ENCODE data around the gene FOXJ3.
A peak's percentile ranks its signal among the peaks of the same experiment; 100 is the strongest.
"Not testable (repeated sequence)": the region's sequence is repeated elsewhere in the genome, so short reads cannot be mapped to it uniquely, and the experiment has no call there.

The FOXJ3 gene

DNA sequence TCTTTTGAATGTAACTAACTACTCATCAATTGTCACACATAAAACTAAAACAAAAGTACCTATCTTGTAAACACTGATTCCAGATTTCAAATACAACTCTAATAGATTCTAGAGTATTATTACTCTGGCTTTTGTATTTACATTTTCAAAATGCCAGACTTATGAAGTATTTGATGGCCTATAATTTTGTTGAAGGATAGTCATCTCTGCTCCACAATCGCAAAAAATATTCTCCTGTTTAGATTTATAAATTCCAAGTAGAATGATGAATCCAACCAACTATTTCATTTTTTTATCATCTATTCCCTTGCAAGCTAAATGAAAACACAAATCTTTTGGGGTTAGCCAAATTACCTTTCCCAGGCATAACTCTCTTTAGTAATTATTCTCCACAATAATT lies 95.5 kb downstream of the FOXJ3 start:
- DNase-seq, result no peak

DNA sequence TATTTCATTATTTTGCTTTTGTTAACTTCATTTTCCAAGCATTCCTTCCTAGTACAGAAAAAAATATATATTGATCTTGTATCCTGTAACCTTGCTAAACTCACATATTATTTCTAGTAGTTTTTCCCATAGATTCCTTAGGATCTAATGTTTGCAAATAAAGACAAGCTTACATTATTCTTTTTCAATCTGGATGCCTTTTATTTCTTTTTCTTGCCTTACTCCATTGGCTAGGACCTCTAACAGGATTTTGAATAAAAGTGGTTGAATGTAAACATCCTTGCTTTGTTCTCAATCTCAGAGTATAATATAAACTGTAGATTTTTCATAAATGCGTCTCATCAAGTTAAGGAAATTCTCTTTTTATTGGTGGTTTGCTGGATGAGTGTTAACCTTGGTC lies 96.0 kb downstream of the FOXJ3 start:
- DNase-seq, result no peak

DNA sequence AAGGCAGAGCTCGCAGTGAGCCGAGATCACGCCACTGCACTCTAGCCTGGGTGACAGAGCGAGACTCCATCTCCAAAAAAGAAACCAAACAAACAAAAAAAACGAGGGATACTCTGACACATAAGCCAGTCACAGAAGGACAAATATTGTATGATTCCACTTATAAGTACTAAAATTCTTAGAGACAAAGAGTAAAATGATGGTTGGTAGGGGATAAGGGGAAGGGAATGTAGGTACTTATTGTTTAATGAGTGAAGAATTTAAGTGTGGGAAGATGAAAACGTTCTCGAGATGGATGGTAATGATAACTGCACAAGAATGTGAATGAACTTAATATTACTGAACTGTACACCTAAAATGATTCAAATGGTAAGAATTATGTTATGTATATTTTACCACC lies 103.8 kb downstream of the FOXJ3 start:
- DNase-seq, result no peak

DNA sequence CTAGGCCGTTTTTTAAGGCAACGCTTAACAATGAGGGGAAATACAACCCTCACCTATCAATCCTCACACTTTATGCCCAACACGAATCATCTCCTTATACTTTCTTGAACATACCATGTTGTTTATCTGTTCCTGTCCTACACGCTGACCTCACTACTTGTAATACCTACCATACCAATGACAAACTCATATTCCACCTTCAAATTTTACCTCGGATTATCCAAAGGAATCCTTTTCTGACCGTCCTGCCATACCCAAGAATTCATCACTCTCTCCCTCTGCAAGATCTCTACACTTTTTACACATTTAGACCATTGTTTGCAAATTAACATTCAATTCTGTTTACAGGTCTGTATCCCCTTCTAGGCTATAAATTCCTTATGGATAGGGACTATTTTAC lies 106.1 kb downstream of the FOXJ3 start:
- DNase-seq, result no peak

DNA sequence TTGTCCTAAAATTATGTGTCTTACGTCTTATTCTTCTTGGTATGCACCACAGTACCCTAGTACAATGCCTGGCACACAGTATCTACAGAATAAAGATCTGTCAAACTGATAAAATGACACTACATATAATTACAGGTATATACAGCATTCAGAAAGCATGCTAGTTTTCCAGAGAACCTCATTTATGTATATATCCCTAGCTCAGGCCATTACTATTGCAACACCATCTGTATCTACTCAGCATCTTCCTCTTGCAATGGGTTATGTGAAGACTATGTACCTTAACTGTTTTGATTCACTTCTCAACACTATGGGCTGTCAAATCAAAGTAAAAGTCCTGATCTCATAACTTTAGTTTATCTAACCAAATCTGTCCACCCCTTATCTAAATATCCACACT lies 112.0 kb downstream of the FOXJ3 start:
- DNase-seq, result no peak

DNA sequence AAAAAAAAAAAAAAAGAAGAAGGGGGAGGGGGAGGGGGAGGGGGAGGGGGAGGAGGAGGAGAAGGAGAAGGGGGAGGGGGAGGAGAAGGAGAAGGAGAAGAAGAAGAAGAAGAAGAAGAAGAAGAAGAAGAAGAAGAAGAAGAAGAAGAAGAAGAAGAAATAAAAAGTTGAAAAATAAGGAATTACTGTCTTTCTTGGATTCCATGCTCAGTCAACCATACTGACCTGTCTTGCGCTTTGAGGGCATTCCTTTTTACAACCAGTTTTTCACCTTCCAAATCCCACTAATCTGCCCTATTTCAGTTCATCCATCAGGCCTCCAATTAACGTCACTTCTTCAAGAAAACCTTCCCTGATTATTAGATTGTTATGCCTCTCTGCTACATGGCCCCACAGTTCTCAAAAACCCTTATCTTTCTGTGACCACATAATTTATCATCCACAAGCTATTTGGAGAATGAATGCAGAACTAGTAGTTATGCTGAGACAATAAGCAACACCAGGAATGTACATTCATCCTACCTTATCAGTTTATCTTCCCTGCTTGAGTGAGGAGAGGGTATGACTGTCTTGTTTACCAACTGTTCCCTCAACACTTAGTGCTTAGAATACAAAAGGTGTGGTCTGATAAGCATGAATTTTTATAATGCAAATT lies 113.0 kb downstream of the FOXJ3 start:
- DNase-seq, result peak; percentile 40

DNA sequence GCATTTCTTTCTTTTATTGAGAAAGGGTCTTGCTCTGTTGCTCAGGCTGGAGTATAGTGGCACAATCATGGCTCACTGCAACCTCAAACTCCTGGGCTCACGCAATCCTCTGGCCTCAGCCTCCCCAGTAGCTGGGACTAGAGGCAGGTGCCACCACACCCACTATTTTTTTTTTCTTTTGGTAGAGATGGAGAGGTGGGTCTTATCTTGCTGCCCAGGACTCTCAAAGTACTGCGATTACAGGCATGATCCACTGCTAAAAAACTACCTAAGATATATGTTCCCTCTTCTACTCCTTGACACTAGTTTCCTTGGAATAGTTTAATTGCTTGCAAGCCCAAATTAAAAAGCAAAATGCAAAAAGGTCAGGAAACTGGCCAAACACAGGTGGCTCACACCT lies 113.6 kb downstream of the FOXJ3 start:
- DNase-seq, result no peak

DNA sequence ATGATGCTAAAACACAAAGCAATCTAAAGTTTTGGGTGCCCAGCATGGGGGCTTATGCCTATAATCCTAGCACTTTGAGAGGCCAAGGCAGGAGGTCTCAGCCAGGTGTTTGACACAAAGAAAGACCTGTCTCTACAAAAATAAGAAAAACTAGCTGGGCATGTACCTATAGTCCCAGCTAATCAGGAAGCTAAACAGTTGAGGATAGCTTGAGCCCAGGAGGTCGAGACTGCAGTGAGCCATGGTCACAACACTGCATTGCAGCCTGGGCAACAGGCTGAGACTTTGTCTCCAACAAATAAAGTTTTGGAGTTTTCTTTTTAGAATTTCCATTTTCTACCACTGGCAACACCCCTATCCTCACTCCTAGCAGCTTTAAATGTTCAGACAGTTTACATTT lies 115.4 kb downstream of the FOXJ3 start:
- no peak for DNase-seq

DNA sequence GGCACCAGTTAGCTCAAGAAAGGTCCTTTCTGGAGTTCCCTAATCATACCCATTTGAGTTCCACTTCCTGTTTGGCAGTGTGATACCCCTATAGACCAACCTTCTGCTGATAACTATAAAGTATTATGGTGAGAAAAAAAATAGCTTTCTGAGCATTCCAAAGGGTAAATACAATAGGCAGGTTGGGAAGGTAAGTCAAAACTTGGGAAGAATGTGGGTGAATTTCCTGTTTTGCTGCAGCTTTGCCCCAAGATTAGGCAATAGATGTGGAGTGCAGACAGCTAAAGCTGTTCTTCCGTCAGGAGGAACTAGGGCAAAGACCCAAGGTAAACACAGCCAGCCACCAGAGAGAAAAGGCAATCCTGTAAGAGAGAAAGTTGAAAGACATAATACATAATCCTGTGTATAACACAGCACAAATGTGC lies 120.6 kb downstream of the FOXJ3 start:
- DNase-seq, result peak; percentile 95

DNA sequence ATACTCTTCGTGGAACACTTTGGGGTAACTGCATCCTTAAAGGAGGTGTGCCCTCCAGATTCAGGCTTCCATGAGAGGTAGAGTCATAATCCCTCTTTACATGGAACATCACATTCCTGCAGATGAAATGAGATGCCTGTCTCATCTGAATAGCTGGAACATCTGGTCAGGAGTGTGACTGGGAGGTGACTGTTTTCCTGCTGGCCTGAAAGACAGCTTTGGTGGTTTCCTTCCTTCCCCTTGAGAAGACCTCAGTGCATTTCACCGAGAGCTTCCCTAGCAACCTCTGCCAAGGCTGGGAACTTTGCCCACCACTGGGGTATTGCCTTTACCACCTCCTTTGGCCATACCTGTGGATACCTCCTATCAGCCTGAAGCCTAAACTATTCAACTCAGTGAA lies 123.8 kb downstream of the FOXJ3 start:
- no peak for DNase-seq

DNA sequence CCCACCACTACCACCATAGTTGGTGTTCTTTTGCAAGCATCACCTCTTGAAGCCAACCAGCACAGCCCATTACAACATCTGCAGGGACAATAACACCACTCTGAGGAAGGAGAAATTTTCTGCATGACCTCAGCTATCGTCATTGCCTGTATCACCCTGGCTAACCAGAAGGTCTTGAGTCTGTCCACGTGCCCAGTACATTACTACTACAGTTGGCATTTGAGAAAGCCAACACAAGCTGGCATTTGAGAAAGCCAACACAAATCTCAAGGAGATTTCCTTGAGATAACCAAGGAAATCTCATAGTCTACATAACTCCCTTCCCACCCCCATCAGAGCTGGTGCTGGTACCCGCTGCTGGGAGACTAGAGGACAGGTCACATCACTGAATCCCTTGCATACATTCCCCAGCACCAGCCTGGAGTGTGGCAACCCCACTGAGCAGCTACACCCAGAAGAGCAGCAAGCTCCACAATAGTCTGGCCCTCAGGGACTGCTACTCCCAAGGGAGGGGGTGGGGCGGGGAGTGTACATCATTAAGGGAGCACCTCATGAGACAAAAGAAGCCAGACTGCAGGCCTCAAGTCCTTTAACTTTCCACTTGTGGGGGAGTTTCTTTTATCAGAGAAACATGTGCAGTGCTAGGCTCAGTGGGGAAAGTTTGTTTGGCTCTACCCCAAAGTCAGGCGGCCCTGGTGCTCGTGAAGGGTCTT lies 124.5 kb downstream of the FOXJ3 start:
- no peak for DNase-seq

DNA sequence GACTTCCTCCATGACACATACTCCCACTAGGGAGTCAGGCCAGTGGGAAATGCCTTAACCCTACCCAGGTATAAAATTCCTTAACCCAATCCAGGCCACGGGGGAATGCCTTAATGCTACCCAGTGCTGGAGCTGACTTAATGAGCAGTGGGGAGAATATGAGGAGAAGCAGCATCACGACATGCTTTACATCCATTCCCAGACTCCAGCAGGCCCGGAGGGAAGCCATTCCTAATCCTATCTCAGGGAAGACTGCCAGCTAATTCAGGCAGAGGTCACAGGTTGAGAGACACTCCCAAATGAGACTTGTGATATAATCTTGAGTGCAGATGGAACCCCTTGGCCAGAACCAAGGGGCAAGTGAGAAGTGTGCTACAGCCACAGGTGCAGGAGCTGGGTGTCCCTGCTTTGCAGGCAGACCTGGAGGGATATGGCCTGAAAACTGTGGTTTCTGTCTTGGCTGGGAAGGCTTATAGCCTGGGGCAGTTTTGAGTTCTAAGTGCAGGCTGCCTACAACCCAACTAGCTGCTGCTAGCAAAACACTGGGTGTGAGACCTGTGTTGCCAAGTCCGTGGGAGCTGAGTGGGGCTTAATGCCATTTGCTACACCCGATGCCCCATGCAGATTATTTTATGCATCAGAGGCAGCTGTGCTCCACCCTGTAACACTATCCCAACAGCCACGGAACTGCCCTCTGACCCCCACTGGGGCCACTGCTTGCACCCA lies 125.3 kb downstream of the FOXJ3 start:
- DNase-seq, result no peak

DNA sequence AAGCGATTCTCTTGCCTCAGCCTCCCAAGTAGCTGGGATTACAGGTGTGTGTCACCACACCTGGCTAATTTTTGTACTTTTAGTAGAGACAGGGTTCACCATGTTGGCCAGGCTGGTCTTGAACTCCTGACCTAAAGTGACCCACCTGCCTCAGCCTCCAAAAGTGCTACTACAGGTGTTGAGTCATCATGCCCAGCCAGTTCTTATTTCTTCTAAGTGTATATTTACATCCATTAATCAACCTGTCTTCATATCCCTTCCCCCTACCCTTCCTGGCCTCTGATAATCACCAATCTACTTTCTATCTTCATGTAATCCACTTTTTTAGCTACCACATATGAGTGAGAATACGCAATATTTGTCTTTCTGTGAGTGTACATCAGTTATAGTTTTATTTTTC lies 128.1 kb downstream of the FOXJ3 start:
- not testable (repeated sequence) for DNase-seq

DNA sequence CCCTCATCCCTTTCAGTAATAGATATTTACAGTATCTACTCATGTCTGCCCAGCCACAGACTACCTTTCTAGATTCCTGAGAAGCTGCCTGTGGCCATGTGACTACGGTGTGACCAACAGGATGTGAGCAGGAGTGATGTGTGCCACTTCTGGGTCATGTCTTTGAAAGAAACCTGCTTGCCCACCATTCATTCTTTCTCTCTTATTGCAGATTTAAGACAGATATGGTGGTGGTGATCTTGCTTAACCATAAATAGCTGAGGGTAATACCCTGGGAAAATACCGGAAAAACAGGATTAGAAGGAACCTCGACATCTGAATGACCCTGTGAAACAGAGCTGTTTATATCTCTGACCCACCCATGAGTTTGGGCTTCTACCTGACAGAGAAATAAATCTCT lies 128.9 kb downstream of the FOXJ3 start:
- DNase-seq, result no peak

DNA sequence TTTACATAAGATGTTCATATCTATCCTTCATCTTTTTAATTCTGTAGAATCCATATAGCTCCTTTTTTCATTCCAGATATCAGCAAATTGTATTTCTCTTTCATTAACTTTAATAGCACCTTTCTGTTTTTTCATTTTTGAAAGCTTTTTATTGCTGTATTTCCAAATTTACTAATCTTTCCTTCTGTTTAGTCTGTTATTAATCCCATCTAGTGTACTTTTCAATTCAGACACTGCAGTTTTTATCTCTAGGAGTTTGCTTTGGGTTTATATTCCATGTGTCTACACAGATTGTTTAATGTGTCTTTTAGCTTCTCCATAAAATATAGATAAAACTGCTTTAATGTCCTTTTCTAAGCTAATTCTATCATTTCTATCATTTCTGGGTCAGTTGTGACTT lies 133.0 kb downstream of the FOXJ3 start:
- DNase-seq, result no peak

DNA sequence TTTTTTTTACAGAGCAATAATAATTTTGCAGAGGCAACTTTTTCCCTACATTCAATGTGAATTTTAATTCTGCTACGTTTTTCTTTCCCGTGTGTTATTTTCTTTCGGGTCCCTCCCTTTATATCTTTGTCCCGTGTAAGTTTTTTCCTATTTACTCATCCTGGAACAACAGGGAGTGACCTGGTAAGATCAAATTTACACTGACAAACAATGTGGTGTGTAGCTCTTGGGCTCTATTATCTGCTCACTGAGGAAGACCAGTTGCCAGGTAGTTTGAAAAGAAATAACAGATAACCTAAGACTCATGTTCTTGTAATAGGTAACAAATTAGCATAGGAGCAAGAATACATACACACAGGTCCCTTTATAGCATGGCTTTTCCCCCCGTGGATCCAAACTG lies 136.8 kb downstream of the FOXJ3 start:
- no peak for DNase-seq

DNA sequence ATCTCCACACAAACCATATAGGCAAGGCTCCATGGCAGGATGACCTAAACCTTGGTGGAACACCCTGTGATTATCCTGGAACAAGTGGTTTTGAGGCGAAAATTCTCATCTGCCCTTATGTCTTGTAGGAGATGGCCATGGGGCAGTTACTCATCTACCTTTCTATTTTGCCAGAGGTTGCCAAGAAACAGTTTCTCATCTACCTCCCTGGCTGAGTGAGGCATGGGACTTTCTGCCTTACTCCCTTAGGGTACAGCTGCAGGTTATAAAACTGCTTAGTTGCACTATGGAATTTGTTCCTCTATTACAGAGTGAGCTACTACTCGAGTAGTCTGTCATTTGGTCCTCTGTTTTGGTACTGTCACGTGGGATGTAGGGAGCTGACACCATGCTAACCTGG lies 139.2 kb downstream of the FOXJ3 start:
- DNase-seq, result no peak

DNA sequence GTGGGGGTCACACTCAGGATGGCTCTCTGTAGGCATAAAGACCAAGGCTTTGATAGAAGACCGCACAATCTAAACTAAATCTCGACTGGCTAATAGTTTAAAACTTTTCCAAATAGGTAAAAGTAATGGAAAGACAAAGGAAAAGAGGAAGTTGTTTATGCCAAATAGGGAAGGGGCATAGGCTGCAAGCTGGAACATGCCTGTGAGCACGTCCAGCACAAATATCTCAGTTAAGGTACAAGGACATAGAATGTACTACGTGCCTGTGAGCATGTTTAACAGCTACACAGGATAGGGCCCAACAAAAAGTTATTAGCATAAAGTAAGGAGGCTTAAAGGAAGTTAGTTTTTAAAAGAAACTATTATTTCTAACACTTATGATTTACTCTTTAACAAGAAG lies 142.9 kb downstream of the FOXJ3 start:
- no peak for DNase-seq

DNA sequence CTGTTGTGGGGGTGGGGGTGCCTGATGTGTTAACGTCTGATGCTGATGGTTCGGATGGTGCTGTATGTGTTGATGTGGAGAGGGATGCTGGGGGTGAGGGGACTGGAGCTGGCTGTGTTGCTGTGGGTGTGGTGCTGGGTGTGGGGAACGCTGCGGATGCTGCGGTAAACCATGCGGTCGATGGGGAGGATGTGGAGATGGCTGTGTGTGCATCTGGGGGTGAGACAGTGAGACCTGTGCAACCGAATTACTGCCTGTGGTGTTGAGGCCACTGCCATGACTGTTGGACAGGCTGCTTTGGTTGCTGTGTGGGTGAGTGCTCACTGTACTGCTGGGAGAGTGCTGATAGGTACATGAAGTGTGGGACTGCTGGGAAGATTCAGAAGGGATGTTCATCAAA lies 143.7 kb downstream of the FOXJ3 start:
- no peak for DNase-seq

DNA sequence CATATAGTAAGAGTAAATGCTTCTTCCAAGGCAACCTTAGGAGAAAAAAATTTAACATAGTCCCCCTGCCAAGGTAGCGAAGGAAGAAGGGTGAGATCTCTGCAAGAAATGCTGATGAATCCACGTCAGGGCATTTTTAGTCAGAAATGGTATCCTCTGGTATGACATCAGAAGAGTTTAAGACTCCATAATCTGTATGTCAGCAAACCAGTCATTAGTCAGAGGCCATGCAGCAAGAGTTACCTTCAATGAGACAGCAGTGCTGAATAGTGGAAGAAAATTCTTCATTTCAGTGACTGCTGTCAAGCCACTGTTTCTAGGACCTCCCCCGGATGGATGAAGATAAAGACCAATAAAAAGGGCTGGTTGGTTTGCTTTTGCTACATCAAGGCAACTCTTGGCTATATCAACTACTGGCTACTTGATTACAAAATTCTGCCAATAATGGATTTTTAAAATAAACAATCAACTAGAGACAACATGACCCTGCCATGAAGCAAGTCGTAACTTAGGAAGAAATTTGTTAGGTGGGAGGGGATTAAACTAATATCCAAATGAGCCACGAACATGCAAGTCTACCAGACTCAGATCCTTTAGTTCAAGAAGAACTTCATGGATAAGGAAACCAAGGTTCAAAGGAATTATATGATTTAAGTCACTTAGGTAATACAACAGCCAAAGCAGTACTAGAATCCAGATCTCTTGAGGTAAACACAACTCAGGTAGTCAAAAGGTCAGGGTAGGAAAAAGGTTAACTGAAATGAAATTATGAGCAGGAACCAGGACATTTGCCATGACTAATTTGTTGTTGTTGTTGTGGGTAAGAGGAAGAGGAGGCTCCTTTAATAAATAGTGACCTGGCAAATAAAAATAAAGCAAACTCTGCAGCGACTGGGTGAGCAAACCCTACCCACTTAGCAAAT lies 144.8 kb downstream of the FOXJ3 start:
- no peak for DNase-seq

DNA sequence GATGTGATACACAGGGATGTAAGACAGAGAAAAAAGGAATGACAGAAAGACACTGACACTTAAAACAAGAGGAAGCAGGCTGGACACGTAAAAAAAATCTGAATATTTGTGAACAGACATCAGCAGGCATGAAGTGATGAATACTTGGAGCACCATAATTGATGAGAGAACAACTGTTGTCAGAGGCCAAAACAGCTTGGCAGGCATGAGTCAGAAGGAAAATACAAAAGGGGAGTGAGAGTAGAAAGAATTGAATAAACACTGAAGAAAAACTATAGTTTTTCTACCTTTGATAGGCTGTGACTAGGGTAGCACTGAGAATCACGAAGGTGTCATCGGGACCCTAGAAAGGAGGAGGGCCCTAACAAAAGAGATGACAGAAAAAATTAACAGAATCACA lies 148.9 kb downstream of the FOXJ3 start:
- no peak for DNase-seq

DNA sequence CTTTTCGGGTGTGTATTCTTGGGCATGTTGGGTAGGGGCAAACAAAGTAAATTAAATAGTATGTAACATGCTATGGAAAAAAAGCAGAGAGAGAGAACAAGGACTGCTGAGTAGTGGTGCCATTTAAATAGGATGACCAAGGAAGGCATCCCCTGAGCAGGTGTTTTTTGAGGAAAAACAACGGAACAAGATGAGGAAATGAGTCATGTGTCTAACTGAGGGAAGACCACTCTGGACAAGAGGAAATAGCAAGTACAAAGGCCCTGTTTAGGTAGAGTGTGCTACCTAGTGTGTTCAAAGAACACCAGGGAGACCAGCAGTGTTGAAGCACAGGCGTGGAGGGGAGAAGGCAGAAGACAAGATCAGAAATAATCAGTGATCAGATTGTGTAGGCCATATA lies 150.4 kb downstream of the FOXJ3 start:
- DNase-seq, result no peak

DNA sequence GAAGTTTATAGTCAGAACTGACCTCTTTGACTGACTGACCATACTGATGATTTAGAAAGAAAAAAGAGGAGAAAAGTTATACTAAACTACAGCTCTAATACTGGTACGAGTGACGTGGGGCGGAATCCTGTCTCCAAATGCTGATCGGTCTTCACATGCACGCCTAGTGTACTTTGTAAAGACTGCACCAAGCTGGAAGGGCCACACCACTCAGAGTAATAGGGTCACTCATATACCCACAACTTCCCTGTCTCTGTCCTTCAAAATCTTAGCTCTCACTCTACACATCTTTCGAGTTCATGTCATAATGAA lies 151.1 kb downstream of the FOXJ3 start:
- DNase-seq, result no peak

All from NCI-H2029 treated with DMSO at 0.1 percent for 48 hours (cell line).